Activated B cell treated with CpG ODN at 0.5 μM for 24 hours (primary cell): ENCODE data around the gene PFKFB3. TPM values are rescaled to one million over a fixed set of nuclear protein-coding genes. Genes with fewer than 3 reads are reported as not detected.

Source experiments
- ATAC-seq: fragments of 200-7000 bp; cut with Tn5 transposase; one replicate; pipeline ENCODE4 v1.10.0; 2021; ENCODE audit warnings: low read depth, mild to moderate bottlenecking, moderate library complexity
- CTCF ChIA-PET: fragments of 350-600 bp; sonication (Branson Sonifier 250); formaldehyde crosslinking; loops from one replicate; lab custom pipeline; 2021; ENCODE audit warnings: antibody characterized with exemption; lab: Charles Lee
- POLR2A ChIA-PET: fragments of 350-600 bp; sonication (Branson Sonifier 250); formaldehyde crosslinking; loops from one replicate; lab custom pipeline; 2021; ENCODE audit warnings: antibody characterized with exemption; lab: Charles Lee
- DNase-seq: peaks from one replicate; pipeline ENCODE4 v3.0.0; 2022
- H3K27ac Mint-ChIP-seq: one replicate; pipeline ENCODE4 v1.8.0; 2020; ENCODE audit warnings: mixed read lengths
- H3K27me3 Mint-ChIP-seq: one replicate; pipeline ENCODE4 v1.8.0; 2021; ENCODE audit warnings: mixed read lengths
- H3K36me3 Mint-ChIP-seq: one replicate; pipeline ENCODE4 v1.8.0; 2021; ENCODE audit warnings: low read depth, mixed read lengths
- H3K4me1 Mint-ChIP-seq: one replicate; pipeline ENCODE4 v1.8.0; 2021; ENCODE audit warnings: mixed read lengths
- H3K4me3 Mint-ChIP-seq: one replicate; pipeline ENCODE4 v1.8.0; 2020; ENCODE audit warnings: mild to moderate bottlenecking, mixed read lengths
- H3K9me3 Mint-ChIP-seq: one replicate; pipeline ENCODE4 v1.8.0; 2020; ENCODE audit warnings: mixed read lengths
- CTCF ChIP-seq: fragments of 200-600 bp; IDR thresholded peaks from one replicate; pipeline ENCODE4 v1.8.0; 2022; ENCODE audit warnings: antibody characterized with exemption, mild to moderate bottlenecking
- intact Hi-C: fragments of 100-400 bp; cut with micrococcal nuclease; formaldehyde crosslinking; loops from one replicate; pipeline ENCODE4 v1.15.1; 2024
- total RNA-seq: library from RNA; stranded (reverse); gene quantifications from 2 replicates; pipeline ENCODE4 v1.2.3, GENCODE V29; 2022

Gene PFKFB3
- total RNA-seq, 1 donor from 2014 or later: 105 TPM

DNA sequence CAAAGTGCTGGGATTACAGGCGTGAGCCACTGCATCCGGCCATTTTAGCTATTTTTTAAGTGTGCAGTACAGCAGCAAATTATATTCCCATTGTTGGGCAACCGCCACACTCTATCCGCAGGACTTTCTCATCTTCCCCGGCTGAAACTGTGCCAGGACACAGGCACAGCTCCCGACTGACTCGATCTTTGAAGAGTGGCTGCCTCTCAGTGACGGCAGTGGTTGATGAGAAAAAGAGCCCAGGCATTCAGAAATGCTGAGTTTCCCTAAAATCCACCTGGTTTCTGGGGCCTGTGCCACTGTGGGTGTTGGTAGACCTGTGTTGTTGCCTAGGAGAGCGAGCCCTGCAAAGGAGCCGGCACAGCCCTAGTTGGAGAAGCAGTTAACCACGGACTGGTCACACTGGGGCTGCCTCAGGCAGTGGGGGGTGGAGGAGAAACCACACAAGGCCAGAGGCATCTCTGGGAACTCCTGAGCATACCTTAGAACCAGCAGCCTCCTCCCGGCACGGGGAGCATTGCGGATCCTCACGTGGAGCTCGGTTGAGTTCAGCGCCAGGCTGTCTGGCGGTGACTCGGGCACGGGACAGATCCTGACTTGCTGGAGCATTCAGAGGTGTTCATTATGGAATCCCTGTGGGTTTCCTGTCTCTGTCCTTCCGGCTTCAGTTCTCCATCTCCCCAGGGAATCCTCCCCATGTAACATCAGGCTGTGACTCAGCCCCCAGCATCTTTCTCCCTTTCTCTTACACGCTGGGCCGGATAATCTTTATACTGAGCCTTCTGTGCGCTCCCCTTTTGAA, 16.2 kb downstream of the PFKFB3 start:
- POLR2A ChIA-PET: interaction anchor here (0.6 to 1.6 kb wide), 4 partner anchors 11 to 181 kb away, joined by 3 to 6 read pairs (median 4); partner anchors contain the start of gene PFKFB3
- H3K4me1 Mint-ChIP-seq: peaks cover 10% of the 10 kb centered on the region
- no peak overlapping the region for H3K27ac Mint-ChIP-seq
- no peaks in the 10 kb centered on the region for H3K27me3 Mint-ChIP-seq
- H3K4me3 Mint-ChIP-seq: no peak overlapping the region
- DNase-seq: no peak
- no peak for TF ChIP-seq CTCF
- CTCF ChIA-PET: interaction anchor here (1.6 kb wide), 1 partner anchor 183 kb away, joined by 6 read pairs; no protein-coding TSS in a partner anchor
- ATAC-seq: no peak
- no peaks in the 10 kb centered on the region for H3K9me3 Mint-ChIP-seq
- peaks cover 90% of the 10 kb centered on the region for H3K36me3 Mint-ChIP-seq
- intact Hi-C loops: loop anchor here (5.0 kb wide), 1 partner anchor 33 kb away; no protein-coding TSS in a partner anchor

- CTCF ChIA-PET: interaction anchor here (1.6 kb wide), 1 partner anchor 183 kb away, joined by 6 read pairs; no protein-coding TSS in a partner anchor
- peaks cover 91% of the 10 kb centered on the region for H3K36me3 Mint-ChIP-seq
- no peak overlapping the region for H3K4me3 Mint-ChIP-seq
- POLR2A ChIA-PET: interaction anchor here (0.6 to 1.3 kb wide), 3 partner anchors 16 to 181 kb away, joined by 3 read pairs; no protein-coding TSS in a partner anchor
- H3K27me3 Mint-ChIP-seq: no peaks in the 10 kb centered on the region
- DNase-seq: no peak
- ATAC-seq: no peak
- H3K4me1 Mint-ChIP-seq: peaks cover 10% of the 10 kb centered on the region
- intact Hi-C loops: loop anchor here (5.0 kb wide), 1 partner anchor 33 kb away; no protein-coding TSS in a partner anchor
- no peaks in the 10 kb centered on the region for H3K9me3 Mint-ChIP-seq
- no peak overlapping the region for H3K27ac Mint-ChIP-seq
- TF ChIP-seq CTCF: no peak
Observed at GRCh38 chr10:6219494-6219836, 16.7 kb downstream of the PFKFB3 start.

DNA sequence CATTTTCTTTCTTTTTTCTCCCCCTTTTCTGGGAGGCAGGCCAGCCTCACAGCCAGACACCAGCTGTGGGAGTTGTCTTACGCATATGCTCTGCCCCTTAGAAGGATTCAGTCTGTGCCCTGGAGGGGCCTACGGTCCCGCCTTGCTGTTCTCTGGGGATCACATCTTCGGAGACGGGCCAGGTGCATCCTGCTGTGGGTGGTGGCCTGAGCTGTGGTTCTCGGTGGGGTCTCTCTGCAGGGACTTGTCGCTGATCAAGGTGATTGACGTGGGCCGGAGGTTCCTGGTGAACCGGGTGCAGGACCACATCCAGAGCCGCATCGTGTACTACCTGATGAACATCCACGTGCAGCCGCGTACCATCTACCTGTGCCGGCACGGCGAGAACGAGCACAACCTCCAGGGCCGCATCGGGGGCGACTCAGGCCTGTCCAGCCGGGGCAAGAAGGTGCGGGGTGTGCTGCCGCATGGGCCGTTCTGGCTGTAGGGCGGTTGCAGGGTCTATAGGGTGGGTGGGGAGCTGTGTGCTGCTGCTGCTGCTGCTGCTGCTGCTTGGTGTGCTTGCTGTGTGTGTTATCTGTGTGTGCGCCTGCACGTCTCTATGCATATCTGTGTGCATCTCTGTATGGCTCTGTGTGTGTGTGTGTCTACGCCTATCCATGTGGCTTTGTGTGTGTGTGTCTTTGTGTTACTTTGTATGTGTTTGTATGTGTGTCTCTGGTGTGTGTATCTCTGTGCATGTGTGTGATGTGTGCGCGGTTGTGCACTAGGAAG, 17.9 kb downstream of the PFKFB3 start:
- intact Hi-C loops: no loop called here
- peaks cover 10% of the 10 kb centered on the region for H3K4me1 Mint-ChIP-seq
- H3K36me3 Mint-ChIP-seq: peaks cover 91% of the 10 kb centered on the region
- ATAC-seq: peak; percentile 75
- no peak overlapping the region for H3K27ac Mint-ChIP-seq
- H3K4me3 Mint-ChIP-seq: no peak overlapping the region
- H3K9me3 Mint-ChIP-seq: no peaks in the 10 kb centered on the region
- H3K27me3 Mint-ChIP-seq: no peaks in the 10 kb centered on the region
- TF ChIP-seq CTCF: no peak
- ChIA-PET CTCF (interaction anchor here (1.2 to 1.6 kb wide), 2 partner anchors 18 to 181 kb away, joined by 3 to 6 read pairs; partner anchors contain the start of gene PFKFB3), POLR2A (interaction anchor here (0.6 to 1.5 kb wide), 4 partner anchors 13 to 127 kb away, joined by 3 to 8 read pairs (median 4); no protein-coding TSS in a partner anchor)
- no peak for DNase-seq

DNA sequence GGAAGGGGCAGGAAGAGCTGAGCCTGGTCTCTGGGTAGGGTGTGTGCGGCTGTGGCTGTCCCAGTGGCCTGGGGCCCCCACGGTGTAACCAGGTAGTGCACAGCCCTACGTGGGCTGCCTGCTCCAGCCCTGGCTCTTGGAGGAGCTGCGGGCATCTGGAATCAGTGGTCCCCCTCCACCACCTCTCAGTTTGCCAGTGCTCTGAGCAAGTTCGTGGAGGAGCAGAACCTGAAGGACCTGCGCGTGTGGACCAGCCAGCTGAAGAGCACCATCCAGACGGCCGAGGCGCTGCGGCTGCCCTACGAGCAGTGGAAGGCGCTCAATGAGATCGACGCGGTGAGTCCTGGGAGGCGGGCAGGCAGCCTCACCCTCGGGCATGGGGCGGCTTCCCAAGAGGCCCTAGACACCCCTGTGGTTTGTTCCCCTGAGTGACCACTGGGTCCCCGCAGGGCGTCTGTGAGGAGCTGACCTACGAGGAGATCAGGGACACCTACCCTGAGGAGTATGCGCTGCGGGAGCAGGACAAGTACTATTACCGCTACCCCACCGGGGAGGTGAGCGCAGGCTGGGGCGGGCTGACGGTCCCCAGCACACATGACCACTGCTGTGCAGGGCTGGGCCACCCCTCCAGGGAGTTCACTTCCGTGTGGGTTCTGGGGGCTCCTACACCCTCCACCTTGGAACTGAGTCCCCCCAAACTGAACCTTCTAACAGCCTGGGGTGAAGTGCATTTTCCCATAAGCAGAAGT, 18.6 kb downstream of the PFKFB3 start:
- intact Hi-C loops: no loop called here
- POLR2A ChIA-PET: interaction anchor here (1.3 to 1.5 kb wide), 2 partner anchors 14 to 126 kb away, joined by 3 to 4 read pairs; no protein-coding TSS in a partner anchor
- CTCF ChIA-PET: interaction anchor here (1.2 kb wide), 1 partner anchor 19 kb away, joined by 3 read pairs; the partner anchor contains the start of gene PFKFB3
- no peak overlapping the region for H3K4me3 Mint-ChIP-seq
- H3K27me3 Mint-ChIP-seq: no peaks in the 10 kb centered on the region
- no peaks in the 10 kb centered on the region for H3K9me3 Mint-ChIP-seq
- H3K4me1 Mint-ChIP-seq: peaks cover 10% of the 10 kb centered on the region
- DNase-seq (no peak), ATAC-seq (no peak)
- peaks cover 94% of the 10 kb centered on the region for H3K36me3 Mint-ChIP-seq
- no peak overlapping the region for H3K27ac Mint-ChIP-seq
- TF ChIP-seq CTCF: no peak
